Heart right ventricle (tissue), 16 donors: Measurements from ENCODE around the gene UBE2D2. TPM values are rescaled to one million over a fixed set of nuclear protein-coding genes. Genes with fewer than 3 reads are reported as not detected.

Experiments used
- ATAC-seq, 8 donors: fragments of 200-7000 bp; cut with Tn5 transposase; one replicate each; pipeline ENCODE4 v1.9.1; 2020; ENCODE audit warnings: mild to moderate bottlenecking in 8 of 8, moderate library complexity in 8 of 8, moderate number of reproducible peaks in 1 of 8
- DNase-seq, 2 donors: peaks; one replicate each; pipeline ENCODE4 v3.0.0-alpha.2; 2020
- H3K27ac ChIP-seq, 10 donors: fragments of 200-600 bp; sonication (generic) in 2 of 10; one replicate each; pipeline versions ENCODE4 v1.5.0 to v1.8.0; 2020 to 2022; ENCODE audit warnings: mild to moderate bottlenecking in 3 of 10
- H3K27me3 ChIP-seq, 7 donors: fragments of 200-600 bp; one replicate each; pipeline ENCODE4 v1.8.0; 2021 to 2022; ENCODE audit warnings: mild to moderate bottlenecking in 2 of 7
- H3K36me3 ChIP-seq, 9 donors: fragments of 200-600 bp; sonication (generic) in 1 of 9; one replicate each; pipeline versions ENCODE4 v1.5.0 to v1.8.0; 2020 to 2022; ENCODE audit warnings: mild to moderate bottlenecking in 2 of 9
- H3K4me1 ChIP-seq, 9 donors: fragments of 200-600 bp; sonication (generic) in 1 of 9; one replicate each; pipeline versions ENCODE4 v1.5.0 to v1.8.0; 2020 to 2022; ENCODE audit warnings: mild to moderate bottlenecking in 4 of 9
- H3K4me3 ChIP-seq, 10 donors: fragments of 200-600 bp; sonication (generic) in 2 of 10; one replicate each; pipeline versions ENCODE4 v1.5.0 to v1.8.0; 2020 to 2022; ENCODE audit warnings: mild to moderate bottlenecking in 7 of 10, moderate library complexity in 2 of 10
- H3K9me3 ChIP-seq, 11 donors: fragments of 200-600 bp in 10 of 11; sonication (generic) in 2 of 11; one replicate each; pipeline versions ENCODE4 v1.5.0 to v1.8.0; 2013 to 2022; ENCODE audit warnings: mild to moderate bottlenecking in 2 of 11, control low read depth in 1 of 11, moderate library complexity in 1 of 11
- WGBS, 2 donors: extraction: QIAGEN DNeasy Blood & Tissue Kit; methylation state at CpG; one replicate each; pipeline ENCODE4 v1.1.7; 2013; ENCODE audit warnings: inconsistent platforms in 1 of 2; 5-methylcytosine and 5-hydroxymethylcytosine counted together
- intact Hi-C, 10 donors: fragments of 100-400 bp; cut with DNase I; formaldehyde crosslinking; loops; one replicate each; pipeline versions ENCODE4 v1.11.1 to v1.14.2; 2022
- polyA plus RNA-seq, 2 donors: library from polyadenylated mRNA; stranded (reverse); fragments of 200-250 nt; gene quantifications; one replicate each; pipeline ENCODE4 v1.2.3, GENCODE V29; 2013
- total RNA-seq, 10 donors: library from RNA; stranded (reverse); fragmentation: NEBNext Ultra II Directional in 3 of 10; extraction: Animal tissue kit (Norgen Biotek cat#: 25700) in 3 of 10; gene quantifications; one replicate each; pipeline versions ENCODE4 v1.2.1 to v1.2.4, GENCODE V29; 2021 to 2023
- TF ChIP-seq, protein P1 (sequence below), 9 donors: fragments of 200-600 bp; sonication (generic) in 2 of 9; IDR thresholded peaks; one replicate each; pipeline versions ENCODE4 v1.5.0 to v1.8.0; 2021 to 2022; ENCODE audit warnings: antibody characterized with exemption in 9 of 9, mild to moderate bottlenecking in 5 of 9, moderate library complexity in 1 of 9
- donor health status: Arrhythmogenic right ventricular cardiomyopathy.
- donor health status: ischemic (EF 13 %, LVEDD 7.1; RV severe dilation, severe dysfunction).
- donor health status: healthy with polysubstance abuse.
- donor health status: DM: no; HTN: yes; CAD: no.
- donor health status: DM: no; HTN: no; CAD: no.
- donor health status: ischemic (EF 25% LVEDD 6.9; RV normal size, moderate dysfunction).
- donor health status: ischemic (EF 25% LVEDD 5.7; RV mildly dilated, moderate dysfunction).
- donor health status: healthy.
- donor health status: DM: yes; HTN: yes; CAD: no.
- donor health status: Ischemic cardiomyopathy.
- donor health status: ischemic (EF 35%, LVEDD 5.7; RV mildly dilated, moderate dysfunction).
- donor health status: nonischemic (EF 11% LVEDD 7.7; RV severe dilation, severe dysfunction).
- donor health status: DM: yes; HTN: yes; CAD: no.
- donor health status: PGD.
- donor health status: ischemic (EF 29% LVEDD 5.4; RV normal size, mild dysfunction).
- donor health status: nonischemic (EF 23%, LVEDD 6.1; RV moderate dilation, normal function).

The UBE2D2 gene
- total and polyA plus RNA-seq, 12 donors: 59.3 to 162 (median 139) TPM

DNA sequence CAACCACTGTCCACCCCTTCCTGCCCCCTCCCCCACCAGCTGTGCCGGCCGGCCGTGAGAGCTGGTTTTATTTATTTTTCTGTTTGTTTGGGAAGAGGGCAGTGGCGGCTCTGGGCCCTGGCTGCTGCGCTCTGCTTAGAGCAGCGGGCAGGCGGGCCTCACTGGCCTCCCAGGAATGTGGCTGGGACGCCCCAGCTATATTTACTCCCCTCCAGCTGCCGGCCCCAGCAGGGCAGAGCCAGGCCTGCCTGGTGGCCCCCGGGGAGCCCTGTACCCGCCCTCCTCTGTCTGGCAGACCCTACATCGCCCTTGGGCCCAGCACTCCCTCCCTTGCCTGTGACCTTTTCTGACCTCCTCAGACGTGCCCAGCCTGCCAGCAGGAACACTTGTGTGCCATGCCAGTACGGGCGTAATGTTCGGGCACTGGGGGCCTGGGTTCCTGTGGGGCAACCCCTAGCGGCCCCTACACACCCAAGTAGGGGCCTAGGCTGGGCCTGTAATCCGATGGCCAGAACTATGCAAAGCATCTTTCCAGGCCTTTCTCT is 94.7 kb downstream of the UBE2D2 start:
- peak overlapping the region; percentile 86 to 97 (median 92) for H3K27ac ChIP-seq
- peaks cover 0 to 11% (median 0%) of the 10 kb centered on the region in 7 donors for H3K27me3 ChIP-seq
- peak; percentile 77 to 80 for DNase-seq
- intact Hi-C loops: loop anchor here in 1 of 10 donors (5.0 kb wide), 1 partner anchor 42 kb away; no protein-coding TSS in a partner anchor
- peak; percentile 28 to 79 (median 66) for ATAC-seq
- no peaks in the 10 kb centered on the region for H3K9me3 ChIP-seq
- peak overlapping the region in 4 of 10 donors; percentile 11 to 16 (median 15) for H3K4me3 ChIP-seq
- TF ChIP-seq, protein P1, sequence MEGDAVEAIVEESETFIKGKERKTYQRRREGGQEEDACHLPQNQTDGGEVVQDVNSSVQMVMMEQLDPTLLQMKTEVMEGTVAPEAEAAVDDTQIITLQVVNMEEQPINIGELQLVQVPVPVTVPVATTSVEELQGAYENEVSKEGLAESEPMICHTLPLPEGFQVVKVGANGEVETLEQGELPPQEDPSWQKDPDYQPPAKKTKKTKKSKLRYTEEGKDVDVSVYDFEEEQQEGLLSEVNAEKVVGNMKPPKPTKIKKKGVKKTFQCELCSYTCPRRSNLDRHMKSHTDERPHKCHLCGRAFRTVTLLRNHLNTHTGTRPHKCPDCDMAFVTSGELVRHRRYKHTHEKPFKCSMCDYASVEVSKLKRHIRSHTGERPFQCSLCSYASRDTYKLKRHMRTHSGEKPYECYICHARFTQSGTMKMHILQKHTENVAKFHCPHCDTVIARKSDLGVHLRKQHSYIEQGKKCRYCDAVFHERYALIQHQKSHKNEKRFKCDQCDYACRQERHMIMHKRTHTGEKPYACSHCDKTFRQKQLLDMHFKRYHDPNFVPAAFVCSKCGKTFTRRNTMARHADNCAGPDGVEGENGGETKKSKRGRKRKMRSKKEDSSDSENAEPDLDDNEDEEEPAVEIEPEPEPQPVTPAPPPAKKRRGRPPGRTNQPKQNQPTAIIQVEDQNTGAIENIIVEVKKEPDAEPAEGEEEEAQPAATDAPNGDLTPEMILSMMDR (IDR thresholded peaks at IDR 0.05): no peak
- no peaks in the 10 kb centered on the region for H3K36me3 ChIP-seq
- 17 to 21% methylated on average over 18 of the region's 18 CpGs for WGBS, 2 donors
- peaks cover 74 to 100% (median 100%) of the 10 kb centered on the region in 9 donors for H3K4me1 ChIP-seq

DNA sequence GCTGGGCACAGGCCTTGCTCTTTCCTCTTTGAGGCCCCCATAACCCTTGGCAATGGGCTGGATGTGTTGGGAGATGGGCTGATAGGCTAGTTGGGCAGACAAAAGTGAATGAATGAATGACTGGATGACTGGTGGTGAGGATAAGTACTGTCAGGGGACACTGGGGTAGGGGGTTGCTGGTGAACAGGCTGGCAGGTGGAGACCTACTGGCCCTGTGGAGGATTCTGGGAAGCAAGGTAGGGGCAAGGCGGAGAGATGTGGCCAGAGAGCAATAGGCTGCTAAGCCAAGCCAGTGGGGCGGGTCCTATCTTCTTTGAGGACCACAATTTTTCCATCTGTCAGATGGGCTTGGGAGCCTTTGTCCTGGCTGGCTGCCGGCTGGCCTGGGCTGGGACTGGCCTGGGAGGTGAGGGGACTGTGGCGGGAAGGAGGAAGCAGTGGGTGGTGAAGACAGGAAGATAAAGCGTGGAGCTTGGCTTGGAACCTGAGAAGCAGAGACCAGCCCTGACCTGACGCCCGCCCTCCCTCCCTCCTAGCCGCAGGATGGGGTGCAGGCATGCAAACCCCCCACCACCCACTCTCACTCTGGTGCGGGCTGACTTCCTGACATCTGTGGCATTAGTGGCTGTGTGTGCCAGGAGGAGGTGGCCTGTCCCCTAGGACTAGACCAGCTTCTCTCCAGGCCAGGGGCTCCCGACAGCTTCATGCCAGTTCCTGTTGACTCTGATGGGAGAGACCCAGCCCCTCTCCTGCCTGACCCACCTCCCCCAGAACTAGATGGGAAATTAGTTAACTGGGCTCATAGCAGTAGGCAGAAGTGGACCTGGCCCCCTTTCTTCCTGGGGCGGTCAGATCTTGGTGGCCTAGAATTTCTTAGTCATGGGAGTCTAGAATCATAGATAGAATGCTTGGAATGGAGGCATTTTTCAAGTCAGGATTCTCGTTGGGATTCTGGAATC is 96.5 kb downstream of the UBE2D2 start:
- Histone ChIP-seq H3K4me1 (peaks cover 80 to 100% (median 98%) of the 10 kb centered on the region in 9 donors), H3K9me3 (no peaks in the 10 kb centered on the region), H3K36me3 (no peaks in the 10 kb centered on the region), H3K4me3 (peak overlapping the region in 2 of 10 donors; percentile 48 to 49), H3K27ac (peak overlapping the region in 9 of 10 donors; percentile 86 to 97 (median 91)), H3K27me3 (no peaks in the 10 kb centered on the region)
- TF ChIP-seq, protein P1 (IDR thresholded peaks at IDR 0.05): no peak
- ATAC-seq: no peak
- no peak for DNase-seq
- intact Hi-C loops: loop anchor here in 1 of 10 donors (5.0 kb wide), 1 partner anchor 40 kb away; no protein-coding TSS in a partner anchor
- 31% methylated on average over 10 to 12 of the region's 12 CpGs for WGBS, 2 donors

DNA sequence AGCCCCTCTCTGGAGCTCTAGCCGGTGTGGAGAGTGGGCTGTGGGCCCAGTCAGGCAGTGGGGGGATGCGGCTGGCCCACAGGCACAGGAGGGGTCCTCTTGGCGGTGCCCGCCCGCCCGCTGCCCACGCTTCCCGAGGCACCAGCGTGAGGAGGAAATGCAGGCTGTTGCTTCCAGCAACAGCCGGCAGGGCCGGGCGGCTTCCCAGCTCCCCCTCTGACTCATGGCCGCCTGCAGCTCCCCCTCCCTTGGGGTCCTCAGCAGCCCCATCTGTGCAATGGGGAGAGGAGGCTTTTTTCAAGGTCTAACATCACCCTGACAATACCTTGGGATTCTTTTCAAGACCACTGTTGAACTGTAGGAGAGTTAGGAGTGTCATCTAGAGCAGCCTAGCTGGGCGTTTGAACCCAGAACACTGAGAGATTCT is 97.4 kb downstream of the UBE2D2 start:
- Histone ChIP-seq H3K27me3 (no peaks in the 10 kb centered on the region), H3K9me3 (no peaks in the 10 kb centered on the region), H3K27ac (peak overlapping the region; percentile 86 to 97 (median 92)), H3K36me3 (no peaks in the 10 kb centered on the region), H3K4me3 (peak overlapping the region in 6 of 10 donors; percentile 13 to 49 (median 40)), H3K4me1 (peaks cover 74 to 100% (median 91%) of the 10 kb centered on the region in 9 donors)
- peak in 1 of 8 donors; percentile 4 for ATAC-seq
- intact Hi-C loops: loop anchor here in 1 of 10 donors (5.0 kb wide), 1 partner anchor 39 kb away; no protein-coding TSS in a partner anchor
- DNase-seq: no peak
- 26 to 50% methylated on average over 13 to 14 of the region's 14 CpGs for WGBS, 2 donors
- TF ChIP-seq, protein P1 (IDR thresholded peaks at IDR 0.05): peak in 1 of 9 donors; percentile 5
